ACHN (cell line): ENCODE data around the gene USP44.
"Not testable (repeated sequence)": the region's sequence is repeated elsewhere in the genome, so short reads cannot be mapped to it uniquely, and the experiment has no call there.

Experiments
- DNase-seq: peaks from one replicate; pipeline ENCODE4 v3.0.0-alpha.2; 2015
- in situ Hi-C: cut with HindIII; loops from 2 replicates; pipeline ENCODE4 v1.10.0; 2017; ENCODE audit warnings: low sequenced_read_pairs, low pct_ligation_motif_present, low pct_unique_long_range_greater_than_20kb

USP44 gene

GRCh38 chr12:95517246-95517645, 34.0 kb downstream of the USP44 start:
- DNase-seq, result no peak
- in situ Hi-C loops, result no loop called here

- DNase-seq, result no peak
- in situ Hi-C loops, result no loop called here
Observed at GRCh38 chr12:95516757-95517156, 34.5 kb downstream of the USP44 start.

GRCh38 chr12:95515197-95515596, 36.1 kb downstream of the USP44 start:
- DNase-seq, result no peak
- in situ Hi-C loops, result no loop called here

- in situ Hi-C loops, result no loop called here
- DNase-seq, result no peak
Observed at GRCh38 chr12:95513599-95513998, 37.7 kb downstream of the USP44 start.

- in situ Hi-C loops, result no loop called here
Observed at GRCh38 chr12:95511977-95512376, 39.3 kb downstream of the USP44 start.

GRCh38 chr12:95509300-95509699, 42.0 kb downstream of the USP44 start:
- in situ Hi-C loops, result no loop called here
- no peak for DNase-seq

More at GRCh38 chr12:95511977-95512376, 39.3 kb downstream of the USP44 start:
- DNase-seq, result no peak

- in situ Hi-C loops, result no loop called here
- DNase-seq, result no peak
Observed at GRCh38 chr12:95506707-95507523, 44.4 kb downstream of the USP44 start.

- in situ Hi-C loops, result no loop called here
- no peak for DNase-seq
Observed at GRCh38 chr12:95505039-95505438, 46.2 kb downstream of the USP44 start.

GRCh38 chr12:95504140-95504539, 47.1 kb downstream of the USP44 start:
- in situ Hi-C loops, result no loop called here

GRCh38 chr12:95499772-95500171, 51.5 kb downstream of the USP44 start:
- in situ Hi-C loops, result no loop called here
- no peak for DNase-seq

More at GRCh38 chr12:95504140-95504539, 47.1 kb downstream of the USP44 start:
- no peak for DNase-seq

GRCh38 chr12:95498968-95499367, 52.3 kb downstream of the USP44 start:
- DNase-seq, result no peak
- in situ Hi-C loops, result no loop called here

- DNase-seq, result no peak
- in situ Hi-C loops, result no loop called here
Observed at GRCh38 chr12:95497031-95497430, 54.2 kb downstream of the USP44 start.

- in situ Hi-C loops, result no loop called here
- DNase-seq, result no peak
Observed at GRCh38 chr12:95495433-95495832, 55.8 kb downstream of the USP44 start.

GRCh38 chr12:95494888-95495287, 56.4 kb downstream of the USP44 start:
- DNase-seq, result no peak
- in situ Hi-C loops, result no loop called here

- in situ Hi-C loops, result no loop called here
- DNase-seq, result no peak
Observed at GRCh38 chr12:95492462-95492861, 58.8 kb downstream of the USP44 start.

- in situ Hi-C loops, result no loop called here
- no peak for DNase-seq
Observed at GRCh38 chr12:95487024-95487423, 64.3 kb downstream of the USP44 start.

- no peak for DNase-seq
- in situ Hi-C loops, result no loop called here
Observed at GRCh38 chr12:95484524-95484923, 66.8 kb downstream of the USP44 start.

- in situ Hi-C loops, DNase-seq: not testable (repeated sequence)
Observed at GRCh38 chr12:95482564-95482963, 68.7 kb downstream of the USP44 start.

- no peak for DNase-seq
- in situ Hi-C loops, result no loop called here
Observed at GRCh38 chr12:95481888-95482287, 69.4 kb downstream of the USP44 start.

GRCh38 chr12:95481072-95481471, 70.2 kb downstream of the USP44 start:
- in situ Hi-C loops, result no loop called here
- no peak for DNase-seq
